Hematopoietic multipotent progenitor cell treated with erythropoietin and hydrocortisone succinate and interleukin-3 and kit ligand, for 4 days (in vitro differentiated cells): ENCODE measurements around the gene PLLP.
"Not testable (repeated sequence)": the region's sequence is repeated elsewhere in the genome, so short reads cannot be mapped to it uniquely, and the experiment has no call there.

Experiments used
- DNase-seq: peaks from one replicate; pipeline ENCODE4 v3.0.0-alpha.2; 2015

PLLP gene

DNA sequence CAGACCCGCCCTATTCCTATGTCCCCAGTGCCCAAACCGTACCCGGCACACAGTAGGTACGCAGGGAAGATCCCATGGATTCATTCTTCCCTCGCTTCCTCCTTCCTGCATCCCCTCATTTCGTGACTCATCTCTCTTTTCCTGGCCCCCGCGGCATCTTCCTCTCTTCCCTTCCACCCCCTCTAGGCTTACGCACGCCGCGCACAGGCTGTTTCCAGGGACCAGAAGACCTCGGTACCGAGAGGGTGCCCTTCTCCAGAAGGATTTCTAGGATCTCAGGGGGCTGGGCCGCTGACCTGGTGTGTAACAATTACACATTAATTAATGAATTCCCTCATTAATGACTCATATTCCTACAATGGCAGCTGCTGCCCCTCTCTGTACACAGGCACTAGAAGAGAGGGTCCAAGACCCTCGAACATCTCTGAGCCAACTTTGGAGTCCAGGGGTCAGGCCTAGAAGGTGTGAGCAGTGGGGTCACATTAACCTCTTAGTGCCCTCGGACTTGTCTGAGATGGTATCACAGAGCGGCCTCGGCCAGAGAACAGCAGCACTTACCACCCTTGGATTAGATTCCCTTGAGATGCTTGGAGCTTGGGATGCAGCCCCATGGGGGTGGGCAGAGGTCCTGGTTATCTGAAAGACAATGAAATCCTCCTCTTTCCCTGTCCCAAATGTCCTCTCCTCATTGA lies 16.8 kb upstream of the PLLP start:
- no peak for DNase-seq

DNA sequence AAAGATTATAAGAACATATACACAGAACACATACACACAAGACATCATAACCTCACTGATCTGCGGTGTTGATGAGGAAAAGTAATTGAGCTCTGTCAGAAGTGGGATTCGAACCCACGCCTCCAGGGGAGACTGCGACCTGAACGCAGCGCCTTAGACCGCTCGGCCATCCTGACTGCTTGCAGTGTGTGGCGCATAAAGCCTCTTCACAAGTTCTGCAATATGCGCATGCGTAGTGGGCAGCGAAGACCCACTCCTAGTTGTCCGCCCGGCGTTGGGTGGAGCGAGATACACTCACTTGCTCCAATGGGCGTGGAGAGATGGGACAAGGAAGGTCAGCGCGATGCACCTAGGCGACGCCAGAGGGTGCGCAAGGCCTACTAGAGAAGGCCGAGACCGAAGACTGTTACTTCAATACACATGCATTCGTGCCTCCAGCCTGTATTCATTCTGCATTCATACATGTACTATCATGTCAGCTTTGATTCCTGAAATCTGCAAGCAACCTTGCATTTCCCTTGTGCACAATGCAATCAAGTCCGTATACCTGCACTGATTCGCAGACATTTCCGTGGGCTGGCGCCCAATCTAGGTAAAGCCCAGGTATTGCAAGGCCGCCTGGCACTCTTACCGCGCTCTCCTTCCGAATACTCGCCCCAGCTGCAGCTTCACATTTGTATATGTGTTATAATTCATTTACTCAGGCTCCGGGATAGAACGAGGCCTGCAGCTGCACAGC lies 16.1 kb upstream of the PLLP start:
- DNase-seq: peak; percentile 100

- peak; percentile 96 for DNase-seq
Observed at GRCh38 chr16:57299719-57300386, 15.4 kb upstream of the PLLP start.

DNA sequence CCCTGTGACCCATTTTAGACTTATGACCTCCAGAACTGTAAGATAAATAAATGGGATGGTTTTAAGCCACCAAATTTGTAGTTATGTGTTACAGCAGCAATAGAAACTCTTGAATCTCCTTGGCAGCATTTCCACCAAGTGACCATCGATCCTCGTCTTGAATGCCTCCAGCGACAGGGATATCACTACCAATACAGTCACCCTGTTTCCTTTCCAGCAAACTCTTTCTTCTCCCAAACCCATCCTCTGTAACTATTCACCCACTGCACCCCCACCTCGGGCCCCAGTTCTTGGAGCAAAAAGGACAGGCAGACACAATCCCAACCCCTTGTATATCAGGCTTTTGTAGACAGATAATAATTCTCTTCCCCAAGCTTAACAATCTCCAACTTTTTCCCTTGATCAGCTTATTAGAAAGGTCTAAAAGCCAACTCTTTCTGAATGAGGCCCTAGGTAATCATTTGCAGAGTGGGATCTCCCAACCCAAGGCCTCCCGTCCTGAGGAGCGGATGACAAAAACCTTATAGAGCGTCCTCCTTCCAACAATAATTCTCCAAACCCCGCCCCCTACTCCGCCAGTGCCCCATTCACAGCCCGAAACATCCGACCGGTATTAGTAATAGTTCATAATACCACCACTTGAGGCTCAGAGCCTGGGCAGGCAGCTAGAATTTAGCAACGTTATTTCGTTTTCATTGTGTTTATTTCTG lies 14.7 kb upstream of the PLLP start:
- DNase-seq: peak; percentile 92

GRCh38 chr16:57297856-57298255 lies 13.4 kb upstream of the PLLP start:
- peak; percentile 46 for DNase-seq

DNA sequence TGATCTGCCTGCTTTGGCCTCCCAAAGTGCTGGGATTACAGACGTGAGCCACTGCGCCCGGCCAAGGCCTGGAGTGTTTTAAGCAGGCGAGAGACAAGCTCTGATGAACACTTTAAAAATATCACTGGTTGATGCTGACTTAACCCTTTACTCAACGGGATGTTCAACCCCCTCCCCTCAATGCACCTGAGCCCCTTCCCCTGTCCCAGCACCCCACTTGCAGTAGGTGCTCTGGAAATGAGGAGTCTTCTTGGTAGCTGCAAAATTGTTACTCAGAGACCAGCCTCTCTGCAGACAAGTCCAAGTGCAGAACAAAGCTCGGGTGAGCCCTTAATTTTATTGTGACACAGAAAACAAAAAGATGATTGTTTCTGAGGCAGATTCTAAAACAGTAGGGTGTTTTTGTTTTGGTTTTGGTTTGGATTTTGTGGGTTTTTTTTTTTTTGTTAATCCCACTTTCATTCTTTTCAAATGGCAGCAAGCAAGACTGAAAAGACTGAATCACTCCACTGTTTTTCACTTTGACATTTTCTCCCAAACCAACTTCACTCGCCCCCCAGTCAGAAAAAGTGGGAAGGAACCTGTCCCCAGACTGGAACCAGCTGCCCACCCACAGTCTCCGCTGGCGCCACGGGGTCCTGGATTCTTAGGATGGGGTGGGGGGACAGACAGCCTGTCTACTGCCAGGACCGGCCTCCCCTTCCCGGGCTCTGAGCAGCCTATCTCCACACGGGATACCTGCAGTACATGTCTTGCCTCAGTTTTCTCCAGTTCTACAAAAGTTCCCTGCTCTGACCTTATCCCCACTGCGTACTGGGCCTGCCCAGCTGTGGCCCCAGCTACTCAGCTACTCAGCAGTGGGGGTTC lies 5.2 kb upstream of the PLLP start:
- no peak for DNase-seq

DNA sequence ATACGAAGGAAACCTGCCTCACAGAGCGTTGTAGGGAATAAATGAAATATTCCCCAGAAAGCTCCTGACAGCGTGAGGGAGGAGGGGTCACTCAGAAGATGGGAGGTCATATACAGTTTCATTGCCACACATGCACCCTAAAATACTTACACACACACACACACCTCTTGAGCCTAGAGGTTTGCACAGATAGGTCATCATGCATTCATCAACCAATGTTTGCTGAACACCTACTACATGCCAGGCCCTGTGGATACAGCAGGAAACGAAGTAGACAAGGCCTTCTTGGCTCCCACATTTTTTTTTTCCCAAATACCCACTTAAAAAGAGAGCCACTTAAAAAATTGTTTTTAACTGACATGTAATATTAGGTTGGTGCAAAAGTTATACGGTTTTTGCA lies 907 bp upstream of the PLLP start:
- DNase-seq: no peak

DNA sequence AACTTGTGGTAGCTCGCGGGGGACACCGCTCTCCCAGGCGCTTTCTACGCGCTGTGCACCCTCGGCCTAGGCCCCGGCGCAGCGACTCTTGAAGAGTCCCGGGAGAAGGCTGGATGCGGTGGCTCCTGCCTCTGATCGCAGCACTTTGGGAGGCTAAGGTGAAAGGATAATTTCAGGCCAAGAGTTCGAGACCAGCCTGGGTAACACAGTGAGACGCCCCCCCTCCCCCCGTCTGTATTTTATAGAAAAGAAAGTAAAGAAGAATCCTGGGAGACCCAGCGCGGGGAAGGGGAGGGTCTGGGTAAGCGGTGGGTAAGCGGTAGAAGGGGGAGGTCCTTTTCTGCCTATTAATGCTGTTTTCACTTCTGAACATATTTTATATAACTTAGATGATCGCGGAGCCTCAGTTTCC lies 486 bp upstream of the PLLP start:
- peak; percentile 13 for DNase-seq

DNA sequence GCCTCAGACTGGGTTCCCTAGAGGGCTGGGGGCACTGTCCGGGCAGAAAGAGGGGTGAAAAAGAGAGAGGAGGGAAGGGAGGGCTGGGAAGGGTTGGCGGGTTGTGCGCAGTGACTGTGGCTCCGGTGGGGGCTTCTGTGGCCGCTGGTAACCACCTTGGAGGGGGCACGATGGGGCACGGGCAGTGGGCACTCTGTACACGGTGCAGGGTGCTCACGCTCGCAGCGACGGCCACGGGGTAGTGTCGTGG lies 588 bp downstream of the PLLP start:
- DNase-seq: no peak

- DNase-seq: no peak
Observed at GRCh38 chr16:57283214-57283958, 1.1 kb downstream of the PLLP start.

DNA sequence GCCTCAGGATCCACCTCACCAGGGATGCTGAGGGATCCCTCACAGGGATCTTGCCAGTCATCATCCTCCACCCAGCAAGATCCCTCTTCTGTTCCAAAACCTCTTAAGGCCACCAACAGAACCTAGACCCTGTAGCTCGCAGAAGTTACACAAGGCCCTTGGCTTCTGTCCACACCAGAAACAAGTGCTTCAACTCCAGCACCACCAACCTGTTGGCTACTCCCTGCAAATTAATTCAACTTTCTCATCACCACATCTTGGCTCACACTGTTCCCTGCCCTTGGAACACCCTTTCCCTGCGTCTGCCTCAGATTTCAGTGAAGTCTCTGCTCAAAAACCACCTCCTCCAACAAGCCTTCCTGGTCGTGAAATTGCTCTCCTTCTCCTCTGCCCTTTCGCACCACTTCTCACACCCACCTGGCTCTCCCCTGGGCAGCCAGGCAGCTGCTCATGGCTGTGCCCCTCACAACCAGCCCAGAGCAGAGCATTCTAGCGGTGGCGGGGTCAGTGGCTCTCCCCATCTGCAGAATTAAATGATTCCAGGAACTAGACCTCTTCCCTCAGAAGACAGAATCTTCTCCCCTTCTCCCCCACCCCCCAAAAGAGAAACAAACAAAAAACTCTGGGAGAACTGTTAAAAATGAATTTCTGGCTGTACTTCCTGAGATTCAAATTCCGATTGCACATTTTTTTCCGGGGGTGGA lies 1.8 kb downstream of the PLLP start:
- no peak for DNase-seq

DNA sequence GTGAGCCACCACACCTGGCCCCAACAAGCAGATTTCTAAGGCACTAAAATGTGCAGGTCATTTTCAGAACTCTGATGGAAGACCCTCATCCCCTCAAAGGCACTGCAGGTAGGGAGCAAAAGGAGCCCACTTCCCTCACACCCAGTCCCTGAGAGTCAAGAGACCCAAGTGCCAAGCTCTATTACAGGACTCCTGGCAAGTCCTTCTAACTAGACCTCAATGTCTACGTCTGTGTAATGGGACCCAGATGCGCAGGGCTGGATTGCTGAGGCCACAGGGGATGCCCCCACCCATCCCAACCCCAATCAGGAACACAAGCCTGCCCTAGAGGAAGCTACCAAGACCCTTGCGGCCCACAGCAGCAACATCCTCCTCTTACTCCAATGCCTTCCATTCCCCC lies 2.7 kb downstream of the PLLP start:
- no peak for DNase-seq

GRCh38 chr16:57279780-57280638 lies 4.5 kb downstream of the PLLP start:
- DNase-seq: no peak

GRCh38 chr16:57278494-57278893 lies 6.0 kb downstream of the PLLP start:
- DNase-seq: no peak

DNA sequence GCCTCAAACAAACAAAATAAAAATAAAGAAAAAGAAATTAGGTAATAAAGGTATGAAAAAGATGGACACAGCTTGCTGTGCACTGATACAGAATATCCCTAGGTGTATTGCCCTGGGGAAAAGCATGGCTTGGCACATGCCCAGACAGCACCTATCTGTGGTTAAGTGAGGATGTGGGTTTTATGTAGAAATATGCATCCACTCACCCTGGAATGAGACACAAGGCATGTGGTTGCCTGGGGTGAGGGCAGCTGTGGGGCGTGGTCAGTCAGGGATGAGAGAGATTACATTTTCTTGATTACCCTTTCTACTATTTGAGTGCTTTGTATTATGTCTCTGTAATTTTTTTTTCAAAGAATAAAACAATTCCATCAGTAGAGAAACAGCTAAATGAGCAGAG lies 6.9 kb downstream of the PLLP start:
- peak; percentile 87 for DNase-seq

- DNase-seq: peak; percentile 30
Observed at GRCh38 chr16:57276596-57276995, 7.9 kb downstream of the PLLP start.

GRCh38 chr16:57275946-57276345 lies 8.5 kb downstream of the PLLP start:
- not testable (repeated sequence) for DNase-seq

GRCh38 chr16:57273826-57274225 lies 10.6 kb downstream of the PLLP start:
- no peak for DNase-seq

GRCh38 chr16:57273359-57273758 lies 11.1 kb downstream of the PLLP start:
- no peak for DNase-seq

- no peak for DNase-seq
Observed at GRCh38 chr16:57271867-57272495, 12.5 kb downstream of the PLLP start.
